Ovary (tissue), 9 donors: ENCODE measurements around the gene HCRTR1. TPM values are rescaled to one million over a fixed set of nuclear protein-coding genes. Genes with fewer than 3 reads are reported as not detected.

ENCODE experiments used
- DNase-seq, 5 donors: peaks; one replicate each; pipeline ENCODE4 v3.0.0-alpha.2; 2019 to 2020
- H3K27ac ChIP-seq, 2 donors: fragments of 200-600 bp; one replicate each; pipeline versions ENCODE4 v1.5.1 to v1.8.0; 2019 to 2022
- H3K27me3 ChIP-seq: fragments of 200-600 bp; one replicate; pipeline ENCODE4 v1.8.0; 2022
- H3K36me3 ChIP-seq: fragments of 200-600 bp; sonication (generic); one replicate; pipeline ENCODE4 v1.5.1; 2019
- H3K4me1 ChIP-seq: one replicate; pipeline ENCODE4 v1.8.1; 2013; ENCODE audit warnings: mild to moderate bottlenecking, moderate library complexity; ENCODE audit not compliant: insufficient read depth
- H3K4me3 ChIP-seq: fragments of 200-600 bp; sonication (generic); one replicate; pipeline ENCODE4 v1.5.1; 2017
- H3K9me3 ChIP-seq, 2 donors: fragments of 200-600 bp in 1 of 2; sonication (generic) in 1 of 2; one replicate each; pipeline versions ENCODE4 v1.5.1 to v1.8.1; 2013 to 2019; ENCODE audit warnings: mild to moderate bottlenecking in 1 of 2, moderate library complexity in 1 of 2
- CTCF ChIP-seq, 3 donors: fragments of 450-650 bp in 2 of 3; fragments of 200-600 bp in 1 of 3; IDR thresholded peaks; one replicate each; pipeline versions ENCODE4 v1.5.1 to v1.8.0; 2016 to 2022; ENCODE audit warnings: antibody characterized with exemption in 3 of 3, mild to moderate bottlenecking in 1 of 3
- EP300 ChIP-seq: sonication (generic); formaldehyde crosslinking; IDR thresholded peaks from one replicate; pipeline ENCODE4 v1.6.1; 2017; ENCODE audit warnings: antibody characterized with exemption
- POLR2A ChIP-seq: fragments of 450-650 bp; IDR thresholded peaks from one replicate; pipeline ENCODE4 v1.6.1; 2017; ENCODE audit warnings: antibody characterized with exemption, mild to moderate bottlenecking, moderate library complexity
- WGBS, 3 donors: extraction: QIAGEN DNeasy Blood & Tissue Kit in 1 of 3; methylation state at CpG; one replicate each; pipeline versions ENCODE4 v1.1.5 to v1.1.7; 2013 to 2017; 5-methylcytosine and 5-hydroxymethylcytosine counted together
- intact Hi-C, 4 donors: fragments of 100-400 bp; cut with DNase I; formaldehyde crosslinking; loops; one replicate each; pipeline versions ENCODE4 v1.11.0 to v1.15.1; 2022 to 2023
- polyA plus RNA-seq, 2 donors: library from polyadenylated mRNA; stranded (reverse); fragments of 200-250 nt in 1 of 2; fragments of 350-450 nt in 1 of 2; fragmentation: Illumina TruSeq in 1 of 2; extraction: RNeasy Lipid Tissue Mini Kit (QIAGEN cat#74804) in 1 of 2; gene quantifications; one replicate each; pipeline ENCODE4 v1.2.3, GENCODE V29; 2013 to 2014
- total RNA-seq, 7 donors: library from RNA; depleted of rRNA in 2 of 7; stranded (reverse); fragments of >200 nt in 2 of 7; fragmentation: NEBNext Ultra II Directional in 3 of 7; extraction: Animal tissue kit (Norgen Biotek cat#: 25700) in 3 of 7; gene quantifications; one replicate each; pipeline versions ENCODE4 v1.1.0 to v1.2.4, GENCODE V29; 2016 to 2023
- donor health status: DM: no; HTN: no; CAD: no; lungs with moderate emphysema.
- donor health status: DM: no; HTN: no; CAD: no.
- donor health status: Bipolar disorder and iron deficiency.
- donor health status: DM: yes; HTN: yes; CAD: no.
- donor health status: DM: no; HTN: no; CAD: no.
- donor health status: DM: yes; HTN: yes; CAD: no.

HCRTR1 gene
- total and polyA plus RNA-seq, 9 donors = not detected

DNA sequence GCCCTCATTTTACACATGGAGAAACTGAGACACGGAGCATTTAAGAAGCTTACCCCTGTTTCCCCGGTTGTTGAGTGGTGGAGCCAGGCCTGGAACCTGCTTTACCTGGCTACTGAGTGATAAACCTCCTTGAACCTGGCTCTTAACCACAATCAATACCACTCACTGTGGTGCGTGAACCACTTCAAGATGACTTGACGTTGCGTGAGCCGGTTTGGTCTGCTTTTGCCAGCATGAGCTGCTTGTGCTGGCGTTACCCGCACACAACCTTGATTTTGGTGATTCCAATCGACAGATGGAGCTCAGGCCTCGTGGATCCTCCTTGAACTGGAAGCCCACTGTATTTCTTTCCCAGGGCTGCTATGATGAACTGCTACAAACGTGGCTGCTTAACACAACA lies 47.3 kb upstream of the HCRTR1 start:
- Histone ChIP-seq H3K27ac (no peak overlapping the region), H3K27me3 (no peaks in the 10 kb centered on the region), H3K4me3 (no peak overlapping the region), H3K36me3 (no peaks in the 10 kb centered on the region), H3K9me3 (no peaks in the 10 kb centered on the region), H3K4me1 (peaks cover 15% of the 10 kb centered on the region)
- 91 to 94% (median 94%) methylated on average over 11 of the region's 11 CpGs for WGBS, 3 donors
- no peak for DNase-seq
- intact Hi-C loops = no loop called here
- TF ChIP-seq EP300 = no peak
- no peak for TF ChIP-seq CTCF (IDR thresholded peaks at IDR 0.05)
- TF ChIP-seq POLR2A = no peak

DNA sequence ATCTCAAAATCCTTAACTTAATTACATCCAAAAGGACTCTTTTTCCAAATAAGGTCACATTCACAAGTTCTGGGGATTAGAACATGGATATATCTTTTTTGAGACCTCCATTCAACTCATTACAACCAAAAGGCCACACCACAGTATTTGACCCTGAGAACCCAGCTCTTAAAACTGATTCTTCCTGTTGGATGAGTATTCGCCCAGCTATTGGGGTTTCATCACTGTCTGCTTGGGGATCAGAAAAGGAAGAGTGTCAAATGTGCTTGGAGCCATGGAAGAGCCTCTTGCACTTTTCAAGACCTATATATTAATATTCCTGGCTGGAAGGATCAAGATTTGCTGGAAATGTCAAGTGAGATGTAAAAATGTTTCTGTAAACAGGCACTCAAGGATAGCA lies 46.6 kb upstream of the HCRTR1 start:
- DNase-seq = no peak
- no peak overlapping the region for H3K27ac ChIP-seq
- H3K9me3 ChIP-seq = no peaks in the 10 kb centered on the region
- peaks cover 15% of the 10 kb centered on the region for H3K4me1 ChIP-seq
- 88 to 97% (median 90%) methylated on average over 1 of the region's 1 CpG for WGBS, 3 donors
- TF ChIP-seq EP300 (no peak), POLR2A (no peak), CTCF (IDR thresholded peaks at IDR 0.05) (no peak)
- H3K4me3 ChIP-seq = no peak overlapping the region
- intact Hi-C loops = no loop called here
- H3K27me3 ChIP-seq = no peaks in the 10 kb centered on the region
- H3K36me3 ChIP-seq = no peaks in the 10 kb centered on the region

GRCh38 chr1:31571340-31572295 lies 45.9 kb upstream of the HCRTR1 start:
- H3K27me3 ChIP-seq = no peaks in the 10 kb centered on the region
- no peaks in the 10 kb centered on the region for H3K36me3 ChIP-seq
- WGBS, 3 donors = 85 to 89% (median 86%) methylated on average over 14 of the region's 14 CpGs
- H3K27ac ChIP-seq = no peak overlapping the region
- TF ChIP-seq EP300 = no peak
- TF ChIP-seq CTCF (IDR thresholded peaks at IDR 0.05) = no peak
- TF ChIP-seq POLR2A = no peak
- intact Hi-C loops = no loop called here
- H3K4me1 ChIP-seq = peaks cover 15% of the 10 kb centered on the region
- no peak overlapping the region for H3K4me3 ChIP-seq
- H3K9me3 ChIP-seq = no peaks in the 10 kb centered on the region
- DNase-seq = no peak

DNA sequence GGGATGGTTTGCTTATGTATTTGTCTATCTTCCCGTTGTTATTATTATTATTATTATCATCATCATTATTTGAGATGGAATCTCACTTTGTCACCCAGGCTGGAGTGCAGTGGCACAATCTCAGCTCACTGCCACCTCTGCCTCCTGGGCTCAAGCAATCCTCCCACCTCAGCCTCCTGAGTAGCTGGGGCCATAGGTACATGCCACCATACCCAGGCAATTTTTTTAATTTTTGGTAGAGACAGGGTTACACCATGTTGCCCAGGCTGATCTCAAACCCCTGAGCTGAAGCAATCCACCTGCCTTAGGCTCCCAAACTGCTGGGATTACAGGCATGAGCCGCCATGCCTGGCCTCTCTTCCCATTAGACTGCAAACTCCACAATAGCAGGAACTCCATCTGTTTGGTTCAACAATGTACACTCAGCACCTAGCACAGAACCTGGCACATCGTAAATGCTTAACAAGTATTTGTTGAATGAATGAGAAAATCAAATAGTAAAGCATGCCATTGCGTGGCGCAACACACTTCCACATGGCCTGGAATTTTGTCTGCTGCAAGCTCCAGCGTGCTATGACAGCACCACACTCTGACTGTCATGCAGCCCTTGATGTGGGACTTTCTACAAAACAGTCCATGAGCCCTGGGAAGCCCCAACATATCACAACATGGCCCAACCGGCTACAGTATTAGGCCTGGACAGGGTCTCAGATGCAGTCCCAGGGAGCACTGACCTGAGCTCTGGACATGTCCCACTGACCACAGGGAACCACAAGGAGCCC lies 45.0 kb upstream of the HCRTR1 start:
- Histone ChIP-seq H3K27me3 (no peaks in the 10 kb centered on the region), H3K4me1 (peaks cover 15% of the 10 kb centered on the region), H3K27ac (peak overlapping the region; percentile 60 to 76), H3K4me3 (no peak overlapping the region), H3K9me3 (no peaks in the 10 kb centered on the region), H3K36me3 (no peaks in the 10 kb centered on the region)
- intact Hi-C loops = no loop called here
- no peak for TF ChIP-seq EP300
- TF ChIP-seq POLR2A = no peak
- no peak for TF ChIP-seq CTCF (IDR thresholded peaks at IDR 0.05)
- DNase-seq = no peak
- WGBS, 3 donors = 85 to 96% (median 88%) methylated on average over 7 of the region's 7 CpGs
